GM20000 (cell line): ENCODE data around the gene KIF26B.

Source experiments
- DNase-seq: peaks from one replicate; pipeline ENCODE4 v3.0.0; 2012; ENCODE audit warnings: low spot score
- CTCF ChIP-seq: IDR thresholded peaks from 2 replicates; pipeline ENCODE4 v1.5.1; 2012; ENCODE audit warnings: mild to moderate bottlenecking, control low read depth; ENCODE audit errors: extremely low read depth, missing control alignments

The KIF26B gene

DNA sequence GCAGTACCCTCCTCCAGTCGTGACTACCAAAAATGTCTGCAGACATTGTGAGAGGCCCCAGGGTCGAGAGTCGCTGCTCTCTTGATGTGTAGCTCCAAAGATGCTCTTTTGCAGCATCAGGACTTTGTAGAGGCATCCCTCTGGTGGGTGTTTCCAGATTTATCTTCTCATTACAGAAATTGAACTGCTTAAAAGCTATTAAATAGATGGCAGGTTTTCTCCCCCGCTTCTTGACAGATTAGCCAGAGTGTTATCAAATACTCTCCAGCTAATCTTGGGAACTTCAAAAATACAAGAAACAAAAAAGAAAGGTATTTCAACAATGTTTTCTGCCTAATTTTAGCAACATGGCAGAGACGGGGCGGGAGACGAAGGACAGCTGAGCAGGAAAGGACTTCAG, 265.2 kb downstream of the KIF26B start:
- DNase-seq: no peak
- TF ChIP-seq CTCF: no peak

- no peak for DNase-seq
- TF ChIP-seq CTCF: no peak
These were observed 266.1 kb downstream of the KIF26B start for GRCh38 chr1:245420926-245421325.

DNA sequence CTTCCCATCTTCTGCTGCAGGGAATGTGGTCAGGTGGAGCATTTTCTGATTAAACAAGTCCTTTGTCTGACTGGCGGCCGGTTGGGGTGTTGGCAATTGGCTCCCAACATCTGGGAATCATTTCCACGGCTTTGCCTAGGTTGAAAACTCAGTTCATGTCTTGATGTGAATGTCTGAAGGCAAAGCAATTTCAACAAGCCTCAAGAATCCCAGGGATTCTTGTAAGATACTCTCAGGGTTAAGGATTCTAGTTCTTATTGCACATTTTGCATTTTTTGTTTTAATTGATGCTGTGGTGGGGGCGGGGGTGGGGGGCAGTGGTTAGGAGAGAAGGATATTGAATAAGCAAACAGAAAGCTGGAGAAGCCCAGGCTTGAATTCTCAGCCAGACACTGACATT, 273.9 kb downstream of the KIF26B start:
- no peak for DNase-seq
- no peak for TF ChIP-seq CTCF

DNA sequence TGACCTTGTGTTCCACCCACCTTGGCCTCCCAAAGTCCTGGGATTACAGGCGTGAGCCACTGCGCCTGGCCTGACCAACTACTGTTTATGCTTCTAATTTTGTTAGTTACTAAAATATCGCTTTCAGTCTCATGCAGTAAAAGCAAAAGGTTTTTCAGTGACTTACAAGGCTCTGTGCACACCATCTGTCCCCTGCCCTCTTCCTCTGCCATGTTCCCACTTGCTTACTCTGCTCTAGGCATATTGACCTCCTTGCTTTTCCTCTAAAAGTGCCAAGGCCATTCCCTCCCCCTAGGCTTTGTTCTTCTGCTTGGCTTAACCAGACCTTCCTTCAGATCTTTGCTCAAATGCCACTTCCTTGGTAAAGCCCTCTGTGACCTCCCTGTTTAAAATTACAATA, 276.9 kb downstream of the KIF26B start:
- DNase-seq: no peak
- TF ChIP-seq CTCF: no peak

- no peak for DNase-seq
- no peak for TF ChIP-seq CTCF
These were observed 277.6 kb downstream of the KIF26B start for GRCh38 chr1:245432228-245432875.

DNA sequence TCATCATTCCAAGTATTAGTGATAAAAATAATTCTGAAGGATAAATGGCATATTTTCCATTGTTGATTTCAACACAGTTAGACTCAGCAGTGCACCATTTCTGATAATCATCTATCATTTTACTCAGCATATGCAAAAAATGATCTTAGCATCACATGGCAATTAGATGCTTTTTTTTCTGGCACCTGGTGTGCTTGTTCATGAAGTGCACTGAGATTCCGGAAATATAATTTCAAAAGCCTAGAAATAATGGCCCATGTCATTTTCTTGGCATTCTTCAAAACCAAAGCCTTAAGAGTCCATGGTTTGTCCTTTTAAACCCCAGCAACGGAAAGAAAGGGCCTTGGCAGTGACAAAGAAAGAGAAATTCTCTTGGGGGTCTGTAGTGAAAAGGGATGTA, 278.8 kb downstream of the KIF26B start:
- DNase-seq: no peak
- no peak for TF ChIP-seq CTCF

DNA sequence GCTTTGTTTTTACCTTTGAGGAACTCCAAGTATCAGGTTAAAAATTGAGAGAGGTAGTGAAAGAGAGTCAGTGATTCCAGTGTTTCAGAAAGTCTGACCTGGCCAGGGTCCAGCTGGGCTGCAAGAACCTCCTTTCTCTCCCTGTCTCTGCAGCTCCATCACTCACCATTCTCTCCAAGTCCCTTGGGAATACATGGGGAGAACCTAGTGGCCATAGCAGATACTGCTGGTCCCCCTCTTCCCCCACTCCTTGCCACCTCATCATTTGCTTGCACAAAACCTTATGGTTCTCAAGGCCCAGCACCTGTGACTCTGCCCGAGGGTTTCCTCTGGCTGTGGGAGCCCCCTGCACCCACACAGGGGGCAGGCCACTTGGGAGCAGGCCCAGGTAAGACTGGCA, 279.5 kb downstream of the KIF26B start:
- DNase-seq: no peak
- TF ChIP-seq CTCF: no peak
